T-helper 9 cell (primary cell): ENCODE results near the gene SLFN13.
"Not testable (repeated sequence)": the region's sequence is repeated elsewhere in the genome, so short reads cannot be mapped to it uniquely, and the experiment has no call there.

ENCODE experiments used
- DNase-seq: peaks from one replicate; pipeline ENCODE4 v3.0.0-alpha.2; 2020

The SLFN13 gene

GRCh38 chr17:35432176-35433074, 16.1 kb downstream of the SLFN13 start, which contains the start of gene SLFN12:
Gene SLFN12 (minus strand): TSS chr17:35432500. CDS start chr17:35423028, 9,472 bp downstream.
- peak; percentile 19 for DNase-seq

DNA sequence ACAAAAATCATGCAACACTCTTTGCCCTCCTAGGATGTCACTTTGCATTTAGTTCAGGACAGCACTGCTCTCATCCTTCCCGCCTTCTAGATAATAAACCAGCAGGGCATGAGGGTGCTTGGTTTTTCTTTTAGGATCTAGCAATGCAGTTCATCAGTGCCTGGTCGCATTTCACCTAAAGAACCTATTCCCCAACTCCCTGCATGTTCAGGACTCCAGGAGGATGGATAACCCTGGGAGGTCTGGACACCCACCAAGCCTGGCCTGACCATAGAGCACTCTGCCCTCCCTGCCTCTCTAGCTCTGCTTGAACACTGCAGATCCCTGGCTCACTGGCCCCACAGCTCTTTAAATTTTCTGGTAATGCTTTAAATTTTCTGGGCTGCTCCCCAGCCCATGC, 18.9 kb downstream of the SLFN13 start:
- no peak for DNase-seq

DNA sequence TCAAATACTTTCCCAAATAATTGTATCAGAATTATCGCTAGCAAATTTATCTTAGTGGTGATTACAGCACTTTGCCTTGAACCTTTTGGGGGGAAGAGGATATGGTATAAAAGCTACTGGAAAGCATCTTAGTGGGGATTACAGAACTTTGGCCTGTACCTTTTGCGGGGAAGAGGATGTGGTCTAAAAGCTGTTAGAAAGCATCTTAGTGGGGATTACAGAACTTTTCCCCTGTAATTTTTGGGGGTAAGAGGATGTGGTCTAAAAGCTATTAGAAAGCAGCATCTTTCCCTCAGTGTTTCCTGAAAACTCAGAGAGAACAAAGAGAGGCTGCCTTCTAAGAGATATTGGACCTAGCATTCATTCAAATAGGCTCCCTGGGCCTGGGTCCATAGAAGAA, 20.3 kb downstream of the SLFN13 start:
- DNase-seq: no peak

DNA sequence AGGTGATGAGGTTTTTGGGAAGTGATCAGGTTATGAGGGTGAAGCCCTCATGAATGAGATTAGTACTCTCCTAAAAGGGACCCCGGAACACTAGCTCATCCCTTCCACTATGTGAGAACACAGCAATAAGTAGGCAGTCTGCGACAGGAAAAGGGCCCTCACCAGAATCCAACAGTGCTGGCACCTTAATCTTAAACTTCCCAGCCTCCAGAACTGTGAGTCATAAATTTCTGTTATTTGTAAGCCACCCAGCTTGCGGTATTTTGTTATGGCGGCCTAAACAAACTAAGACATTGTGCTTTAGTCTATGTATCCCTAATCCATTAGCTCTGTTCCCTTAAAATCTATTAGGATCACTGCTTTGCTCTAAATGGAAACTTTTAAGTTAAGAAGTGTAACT, 24.8 kb downstream of the SLFN13 start:
- DNase-seq: no peak

DNA sequence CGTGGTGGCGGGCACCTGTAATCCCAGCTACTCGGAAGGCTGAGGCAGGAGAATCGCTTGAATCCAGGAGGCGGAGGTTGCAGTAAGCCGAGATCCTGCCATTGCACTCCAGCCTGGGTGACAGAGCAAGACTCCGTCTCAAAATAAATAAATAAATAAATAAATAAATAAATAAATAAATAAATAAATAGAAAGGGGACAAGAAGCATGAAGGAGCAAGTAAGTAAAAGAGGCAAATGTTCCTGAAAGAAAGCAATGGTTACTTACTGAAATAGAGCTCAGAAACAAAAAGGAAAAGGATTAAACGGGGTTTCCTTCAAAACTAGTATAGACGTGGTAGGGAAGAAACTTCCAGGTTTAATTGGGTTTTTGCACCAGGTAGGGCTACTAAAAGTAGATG, 27.5 kb downstream of the SLFN13 start:
- not testable (repeated sequence) for DNase-seq

- no peak for DNase-seq
Observed at GRCh38 chr17:35416659-35417058, 31.9 kb downstream of the SLFN13 start.

- not testable (repeated sequence) for DNase-seq
Observed at GRCh38 chr17:35414707-35415106, 33.9 kb downstream of the SLFN13 start.

DNA sequence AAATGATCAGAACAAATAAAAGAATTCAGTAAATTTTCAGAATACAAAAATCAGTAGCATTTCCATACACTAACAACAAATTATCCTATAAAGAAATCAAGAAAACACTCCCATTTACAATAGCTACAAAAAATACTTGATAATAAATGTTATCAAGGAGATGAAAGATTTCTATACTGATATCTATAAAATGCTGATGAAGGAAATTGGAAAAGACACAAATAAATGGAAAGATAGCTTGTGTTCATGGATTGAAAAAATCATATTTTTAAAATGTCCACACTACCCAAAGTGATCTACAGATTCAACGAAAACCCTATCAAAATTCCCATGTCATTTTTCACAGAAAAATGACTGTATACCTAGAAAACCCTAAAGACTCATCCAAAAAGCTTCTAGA, 34.3 kb downstream of the SLFN13 start:
- no peak for DNase-seq

- no peak for DNase-seq
Observed at GRCh38 chr17:35407531-35407930, 41.0 kb downstream of the SLFN13 start.

DNA sequence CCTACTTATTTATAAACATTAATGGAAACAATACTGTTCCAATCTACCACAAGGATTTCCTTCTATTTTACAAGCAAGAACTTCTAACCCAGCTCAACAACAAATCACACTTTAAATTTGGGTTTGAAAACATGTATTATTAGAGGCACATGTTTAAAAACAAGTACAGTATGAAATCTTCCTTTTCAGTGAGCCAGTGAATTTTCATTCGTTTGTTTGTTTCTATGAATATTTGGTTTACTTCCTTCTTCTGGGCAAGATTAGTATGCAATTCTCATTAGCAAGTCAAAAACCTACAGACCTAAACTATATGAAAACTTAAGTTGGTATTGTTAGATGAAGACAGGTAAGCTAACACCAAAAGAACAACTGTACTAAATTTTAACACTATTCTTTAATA, 42.0 kb downstream of the SLFN13 start:
- no peak for DNase-seq

GRCh38 chr17:35404360-35404759, 44.2 kb downstream of the SLFN13 start:
- no peak for DNase-seq

GRCh38 chr17:35393783-35394182, 54.8 kb downstream of the SLFN13 start:
- not testable (repeated sequence) for DNase-seq

DNA sequence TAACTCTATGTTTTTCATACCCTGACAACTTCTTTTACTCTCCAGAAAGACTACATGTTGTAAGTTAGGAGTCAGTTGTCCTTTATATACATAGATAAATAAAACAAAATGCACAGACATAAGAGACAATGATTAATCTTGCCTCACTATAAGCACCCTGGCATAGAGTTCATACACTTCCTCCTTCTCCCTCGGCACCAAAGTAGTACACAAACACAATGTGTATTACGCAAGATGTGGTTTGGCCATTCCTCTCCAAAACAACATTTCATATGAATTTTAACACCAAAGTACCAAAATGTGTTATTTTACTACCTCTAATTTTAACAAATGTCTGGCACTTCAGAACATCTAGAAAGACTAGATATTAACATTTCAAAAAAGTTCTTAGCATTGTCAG, 57.9 kb downstream of the SLFN13 start:
- no peak for DNase-seq

DNA sequence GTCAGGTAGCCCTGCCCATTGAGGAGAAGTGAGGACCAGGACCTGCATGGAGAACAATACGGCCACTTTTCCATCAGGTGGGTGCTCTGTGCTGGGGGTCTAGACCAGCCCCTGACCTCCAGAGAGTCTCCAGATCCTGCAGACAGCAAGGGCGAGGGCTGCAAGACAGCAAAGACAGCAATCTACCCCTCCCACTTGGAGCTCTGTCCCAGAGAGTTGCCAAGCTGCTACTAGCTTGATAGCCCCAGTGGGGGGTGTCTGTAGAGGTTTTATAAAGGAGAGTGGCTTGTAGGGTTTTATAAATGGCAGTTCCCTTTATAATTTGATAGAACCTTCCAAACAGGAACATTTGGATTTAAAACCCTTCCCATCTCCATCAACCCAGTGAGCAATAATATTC, 58.4 kb downstream of the SLFN13 start:
- DNase-seq: no peak

GRCh38 chr17:35387496-35387895, 61.1 kb downstream of the SLFN13 start:
- DNase-seq: no peak
